LNCaP clone FGC (cell line): ENCODE measurements around the gene SORT1.

ENCODE experiments used
- DNase-seq: peaks from one replicate; pipeline ENCODE4 v3.0.0-alpha.2; 2011; ENCODE audit warnings: low read depth
- H3K4me3 ChIP-seq: 2 replicates; pipeline ENCODE4 v1.5.1; 2011; ENCODE audit warnings: mild to moderate bottlenecking, low read depth, low read length, control low read depth
- CTCF ChIP-seq: IDR thresholded peaks from 2 replicates; pipeline ENCODE4 v1.5.1; 2012; ENCODE audit warnings: mild to moderate bottlenecking; ENCODE audit not compliant: control insufficient read depth, insufficient read depth; ENCODE audit errors: extremely low read depth

The SORT1 gene

GRCh38 chr1:109327285-109327684 lies 70.4 kb downstream of the SORT1 start:
- no peak overlapping the region for H3K4me3 ChIP-seq
- TF ChIP-seq CTCF = no peak
- DNase-seq = no peak

- H3K4me3 ChIP-seq = no peak overlapping the region
- no peak for TF ChIP-seq CTCF
- no peak for DNase-seq
Observed at GRCh38 chr1:109322974-109323373, 74.7 kb downstream of the SORT1 start.

GRCh38 chr1:109319114-109319513 lies 78.6 kb downstream of the SORT1 start:
- no peak overlapping the region for H3K4me3 ChIP-seq
- DNase-seq = no peak
- no peak for TF ChIP-seq CTCF

- TF ChIP-seq CTCF = no peak
- no peak overlapping the region for H3K4me3 ChIP-seq
- no peak for DNase-seq
Observed at GRCh38 chr1:109316506-109316905, 81.2 kb downstream of the SORT1 start.

GRCh38 chr1:109315288-109315687 lies 82.4 kb downstream of the SORT1 start:
- no peak for DNase-seq
- TF ChIP-seq CTCF = no peak
- H3K4me3 ChIP-seq = no peak overlapping the region

GRCh38 chr1:109314795-109315194 lies 82.9 kb downstream of the SORT1 start:
- H3K4me3 ChIP-seq = no peak overlapping the region
- no peak for TF ChIP-seq CTCF
- DNase-seq = no peak

- TF ChIP-seq CTCF = no peak
- no peak overlapping the region for H3K4me3 ChIP-seq
- no peak for DNase-seq
Observed at GRCh38 chr1:109312978-109313775, 84.5 kb downstream of the SORT1 start.
